GM23338 (cell line): Measurements from ENCODE around the gene ECE1. TPM values are rescaled to one million over a fixed set of nuclear protein-coding genes. Genes with fewer than 3 reads are reported as not detected.
"Not testable (repeated sequence)": the region's sequence is repeated elsewhere in the genome, so short reads cannot be mapped to it uniquely, and the experiment has no call there.

Source experiments
- ATAC-seq: fragments of 200-7000 bp; cut with Tn5 transposase; 3 replicates; pipeline ENCODE4 v1.9.1; 2020
- DNase-seq: peaks from one replicate; pipeline ENCODE4 v3.0.0-alpha.2; 2015; ENCODE audit warnings: low spot score
- H2AFZ ChIP-seq: fragments of 200-600 bp; sonication (generic); 2 replicates; pipeline ENCODE4 v1.8.0; 2016; ENCODE audit warnings: antibody characterized with exemption, mild to moderate bottlenecking, moderate library complexity
- H3F3A ChIP-seq: fragments of 200-600 bp; sonication (generic); replicated peaks from 2 replicates; pipeline ENCODE4 v1.8.0; 2017; ENCODE audit warnings: antibody characterized with exemption, mixed run types, low read depth
- H3K27ac ChIP-seq: fragments of 200-600 bp; sonication (generic); 2 replicates; pipeline ENCODE4 v1.6.1; 2016; ENCODE audit warnings: low read depth
- H3K27me3 ChIP-seq: fragments of 200-600 bp; sonication (generic); 2 replicates; pipeline ENCODE4 v1.8.0; 2016; ENCODE audit warnings: mild to moderate bottlenecking, mixed run types, moderate library complexity; ENCODE audit not compliant: insufficient read depth
- H3K36me3 ChIP-seq: fragments of 200-600 bp; sonication (generic); 2 replicates; pipeline ENCODE4 v1.8.0; 2016; ENCODE audit warnings: mild to moderate bottlenecking; ENCODE audit not compliant: insufficient read depth
- H3K4me1 ChIP-seq: fragments of 200-600 bp; sonication (generic); 2 replicates; pipeline ENCODE4 v1.8.0; 2016; ENCODE audit warnings: mild to moderate bottlenecking, moderate library complexity; ENCODE audit not compliant: insufficient read depth
- H3K4me2 ChIP-seq: fragments of 200-600 bp; sonication (generic); 2 replicates; pipeline ENCODE4 v1.7.1; 2017; ENCODE audit warnings: mixed run types
- H3K4me3 ChIP-seq: fragments of 200-600 bp; sonication (generic); 2 replicates; pipeline ENCODE4 v1.6.1; 2016; ENCODE audit warnings: mixed run types
- H3K79me2 ChIP-seq: fragments of 200-600 bp; sonication (generic); replicated peaks from 2 replicates; pipeline ENCODE4 v1.8.0; 2017; ENCODE audit warnings: mild to moderate bottlenecking; ENCODE audit not compliant: insufficient read depth
- H3K9me2 ChIP-seq: fragments of 200-600 bp; sonication (generic); 2 replicates; pipeline ENCODE4 v1.8.0; 2017; ENCODE audit not compliant: insufficient read depth
- H4K20me1 ChIP-seq: fragments of 200-600 bp; sonication (generic); replicated peaks from 2 replicates; pipeline ENCODE4 v1.8.0; 2017; ENCODE audit warnings: mild to moderate bottlenecking; ENCODE audit not compliant: insufficient read depth
- H3K27ac Mint-ChIP-seq: 2 replicates; pipeline ENCODE4 v1.8.0; 2020; ENCODE audit warnings: inconsistent platforms, mild to moderate bottlenecking, moderate library complexity, mixed read lengths
- H3K27me3 Mint-ChIP-seq: 3 replicates; pipeline ENCODE4 v1.8.0; 2022; ENCODE audit warnings: low read depth, mild to moderate bottlenecking, moderate library complexity, mixed read lengths, inconsistent platforms; ENCODE audit not compliant: insufficient read depth, poor library complexity
- H3K36me3 Mint-ChIP-seq: 3 replicates; pipeline ENCODE4 v1.8.0; 2021; ENCODE audit warnings: low read depth, mild to moderate bottlenecking, inconsistent platforms, moderate library complexity, mixed read lengths
- H3K4me1 Mint-ChIP-seq: 3 replicates; pipeline ENCODE4 v1.8.0; 2020; ENCODE audit warnings: mild to moderate bottlenecking, inconsistent platforms, mixed read lengths
- H3K4me3 Mint-ChIP-seq: 3 replicates; pipeline ENCODE4 v1.8.0; 2021; ENCODE audit warnings: moderate library complexity, mild to moderate bottlenecking, inconsistent platforms, mixed read lengths
- H3K9me3 Mint-ChIP-seq: 3 replicates; pipeline ENCODE4 v1.8.0; 2020; ENCODE audit warnings: moderate library complexity, mild to moderate bottlenecking, inconsistent platforms, mixed read lengths
- CREB1 ChIP-seq: fragments of 250-450 bp; sonication (Bioruptor Pico); IDR thresholded peaks from 2 replicates; pipeline ENCODE4 v1.5.0; 2020; ENCODE audit warnings: low read depth, mild to moderate bottlenecking, moderate library complexity
- CTCF ChIP-seq, 2 experiments: fragments of 200-600 bp in 1 of 2; sonication (generic) in 1 of 2; conservative IDR thresholded peaks; 2 replicates each; pipeline versions ENCODE4 v1.5.1 to v1.6.1; 2016 to 2017; ENCODE audit warnings: antibody characterized with exemption in 2 of 2, low read depth in 2 of 2, mild to moderate bottlenecking in 2 of 2, moderate library complexity in 1 of 2
- ETS1 ChIP-seq: IDR thresholded peaks from 2 replicates; pipeline ENCODE4 v1.6.1; 2016; ENCODE audit warnings: antibody characterized with exemption
- EZH2 ChIP-seq: fragments of 200-600 bp; sonication (generic); IDR thresholded peaks from one replicate; pipeline ENCODE4 v1.8.0; 2017; ENCODE audit warnings: antibody characterized with exemption, mild to moderate bottlenecking, low read depth; ENCODE audit not compliant: unreplicated experiment
- EZH2phosphoT487 ChIP-seq: fragments of 200-600 bp; sonication (generic); IDR thresholded peaks from one replicate; pipeline ENCODE4 v1.8.1; 2018; ENCODE audit warnings: antibody characterized with exemption; ENCODE audit not compliant: unreplicated experiment
- JUNB ChIP-seq: IDR thresholded peaks from one replicate; pipeline ENCODE4 v1.6.1; 2016; ENCODE audit warnings: antibody characterized with exemption; ENCODE audit not compliant: unreplicated experiment
- NANOG ChIP-seq: IDR thresholded peaks from 2 replicates; pipeline ENCODE4 v1.6.1; 2016; ENCODE audit warnings: antibody characterized with exemption, borderline replicate concordance
- POLR2AphosphoS5 ChIP-seq: IDR thresholded peaks from 2 replicates; pipeline ENCODE4 v1.6.1; 2016; ENCODE audit warnings: antibody characterized with exemption, low read depth
- STAT1 ChIP-seq: IDR thresholded peaks from one replicate; pipeline ENCODE4 v1.6.1; 2016; ENCODE audit warnings: antibody characterized with exemption; ENCODE audit not compliant: unreplicated experiment
- ZNF114 ChIP-seq: fragments of 250-450 bp; sonication (Bioruptor Pico); IDR thresholded peaks from 2 replicates; pipeline ENCODE4 v1.5.0; 2020; ENCODE audit warnings: mild to moderate bottlenecking, moderate library complexity
- ZNF331 ChIP-seq: fragments of 250-450 bp; sonication (Bioruptor Pico); IDR thresholded peaks from 2 replicates; pipeline ENCODE4 v1.5.0; 2020; ENCODE audit warnings: low read depth, mild to moderate bottlenecking, moderate library complexity
- polyA plus RNA-seq: library from polyadenylated mRNA; unstranded; fragments of >200 nt; fragmentation: Nextera tagmentation; extraction: Ambion mirVana; gene quantifications from 2 replicates; pipeline ENCODE4 v1.2.1, GENCODE V29; 2016
- total RNA-seq: library from RNA; depleted of rRNA; stranded (reverse); fragments of >200 nt; shearing (Covaris generic); gene quantifications from 2 replicates; pipeline ENCODE4 v1.2.3, GENCODE V29; 2014

ECE1 gene
- total and polyA plus RNA-seq, 2 experiments from 2014 or later: 11.0 to 45.0 TPM

DNA sequence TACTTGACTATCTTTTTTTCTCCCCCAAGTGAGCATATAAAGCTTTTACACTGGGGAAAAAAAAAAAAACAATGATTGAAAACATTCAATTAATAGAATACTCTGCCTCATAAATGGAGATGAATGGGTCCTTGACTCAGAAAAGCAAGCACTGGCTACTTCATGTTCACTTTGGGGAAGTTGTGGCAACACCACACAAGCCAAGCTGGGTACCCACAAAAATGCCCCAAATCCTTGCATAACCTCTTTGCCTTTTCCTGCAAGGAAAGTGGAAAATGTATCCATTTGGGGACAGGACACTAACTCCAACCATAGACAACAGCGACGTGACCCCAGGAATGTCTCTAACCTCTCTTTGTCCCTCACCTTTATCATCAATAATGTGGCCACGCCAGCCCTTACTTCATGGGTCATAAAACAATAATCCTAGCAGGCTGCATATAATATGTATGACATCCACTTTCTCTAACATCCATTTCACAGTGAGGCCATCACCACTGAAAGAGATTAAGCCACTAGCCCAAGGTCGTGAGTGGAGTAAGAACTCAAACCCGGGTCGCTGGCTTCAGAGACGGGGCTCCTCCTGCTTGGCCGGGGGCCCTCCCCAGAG lies 2.3 kb downstream of the ECE1 start (continued):
- TF ChIP-seq ETS1 (no peak), ZNF114 (CRISPR knock-in tag) (no peak), NANOG (no peak), POLR2AphosphoS5 (no peak), STAT1 (no peak), ZNF331 (CRISPR knock-in tag) (no peak)

DNA sequence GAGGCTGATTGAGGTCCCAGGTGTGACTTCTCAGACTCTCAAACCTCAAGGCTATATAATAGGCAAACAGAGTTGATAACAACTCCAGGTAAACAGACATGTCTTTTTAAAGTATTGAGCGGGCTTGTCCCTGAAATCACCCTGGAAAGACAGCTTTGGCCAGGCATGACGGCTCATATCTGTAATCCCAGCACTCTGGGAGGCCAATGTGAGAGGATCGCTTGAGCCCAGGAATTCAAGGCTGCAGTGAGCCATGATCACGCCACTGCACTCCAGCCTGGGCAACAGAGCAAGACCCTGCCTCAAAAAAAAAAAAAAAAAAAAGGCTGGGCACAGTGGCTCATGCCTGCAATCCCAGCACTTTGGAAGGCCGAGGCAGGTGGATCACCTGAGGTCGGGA lies 4.9 kb downstream of the ECE1 start:
- H4K20me1 ChIP-seq, ATAC-seq, H3K27ac Mint-ChIP-seq, H3K27me3 Mint-ChIP-seq, H3K4me1 ChIP-seq, H3K4me3 Mint-ChIP-seq, H3K36me3 Mint-ChIP-seq, H3F3A ChIP-seq, H3K27me3 ChIP-seq, H3K4me2 ChIP-seq, H3K36me3 ChIP-seq, H3K9me3 Mint-ChIP-seq, H2AFZ ChIP-seq, H3K4me1 Mint-ChIP-seq, H3K9me2 ChIP-seq, H3K4me3 ChIP-seq, H3K27ac ChIP-seq, DNase-seq, H3K79me2 ChIP-seq: not testable (repeated sequence)

GRCh38 chr1:21285055-21285372 lies 5.2 kb downstream of the ECE1 start:
- DNase-seq (no peak), ATAC-seq (no peak)
- Mint-ChIP-seq H3K27me3 (peaks cover 3% of the 10 kb centered on the region), H3K4me1 (peaks cover 10% of the 10 kb centered on the region), H3K9me3 (no peaks in the 10 kb centered on the region), H3K27ac (no peak overlapping the region), H3K36me3 (no peaks in the 10 kb centered on the region), H3K4me3 (no peak overlapping the region)
- TF ChIP-seq POLR2AphosphoS5: no peak
- no peak for TF ChIP-seq CREB1 (CRISPR knock-in tag)
- TF ChIP-seq EZH2phosphoT487: no peak
- no peak for TF ChIP-seq NANOG
- no peak for TF ChIP-seq JUNB
- no peak for TF ChIP-seq CTCF (conservative IDR thresholded peaks at IDR 0.05; ENCODE audit: low read depth in 2 of 2)
- no peak for TF ChIP-seq ZNF114 (CRISPR knock-in tag)
- TF ChIP-seq EZH2: no peak
- Histone ChIP-seq H3K27me3 (no peaks in the 10 kb centered on the region), H3K79me2 (no peaks in the 10 kb centered on the region), H3K9me2 (no peaks in the 10 kb centered on the region), H2AFZ (no peak overlapping the region), H3K27ac (no peak overlapping the region; the same call in 1 of the 2 replicates), H3K36me3 (no peaks in the 10 kb centered on the region), H3F3A (no peaks in the 10 kb centered on the region), H4K20me1 (no peaks in the 10 kb centered on the region; the same call in 1 of the 2 replicates), H3K4me2 (no peak overlapping the region), H3K4me1 (peaks cover 7% of the 10 kb centered on the region), H3K4me3 (no peak overlapping the region)
